A549 (cell line): Measurements from ENCODE around the gene SLC31A2. TPM values are rescaled to one million over a fixed set of nuclear protein-coding genes. Genes with fewer than 3 reads are reported as not detected.

Experiments used
- ATAC-seq, 2 experiments: fragments of 200-7000 bp in 1 of 2; fragments of >200 bp in 1 of 2; cut with Nextera tagmentation in 1 of 2; cut with Tn5 transposase in 1 of 2; 3 replicates each; pipeline versions ENCODE4 v1.8.0 to v1.9.1; 2018 to 2020; ENCODE audit warnings: mild to moderate bottlenecking in 1 of 2, moderate library complexity in 1 of 2
- CTCF ChIA-PET: fragments of 300-600 bp; sonication (Branson Sonifier 250); formaldehyde crosslinking; extraction: SDS; loops from one replicate; lab custom pipeline; 2021; ENCODE audit warnings: antibody characterized with exemption, inconsistent platforms; lab: Yijun Ruan, JAX
- POLR2A ChIA-PET: fragments of 350-600 bp; formaldehyde crosslinking; extraction: SDS; loops from one replicate; lab custom pipeline; 2021; ENCODE audit warnings: antibody characterized with exemption, inconsistent platforms; lab: Yijun Ruan, JAX
- DNase-seq, 2 experiments: peaks; one replicate each; pipeline versions ENCODE4 v3.0.0 to v3.0.0-alpha.2; 2011 to 2016; ENCODE audit warnings: low read depth in 1 of 2, low spot score in 1 of 2
- FAIRE-seq: peaks from 2 replicates; lab custom pipeline; 2011; peaks lifted over from hg19 to GRCh38; lab: Jason Lieb, UNC
- H3K27ac ChIP-seq, 2 experiments: fragments of >200 bp; sonication (Bioruptor Twin); formaldehyde crosslinking; 3 replicates each; pipeline ENCODE4 v1.5.1; 2016 to 2017
- H3K4me1 ChIP-seq: fragments of >200 bp; sonication (Bioruptor Twin); formaldehyde crosslinking; 3 replicates; pipeline ENCODE4 v1.6.1; 2016
- H3K4me2 ChIP-seq: fragments of >200 bp; sonication (Bioruptor Twin); formaldehyde crosslinking; 3 replicates; pipeline ENCODE4 v1.6.1; 2016
- H3K4me3 ChIP-seq: fragments of >200 bp; sonication (Bioruptor Twin); formaldehyde crosslinking; 3 replicates; pipeline ENCODE4 v1.5.1; 2016
- H3K9me3 ChIP-seq: fragments of >200 bp; sonication (Bioruptor Twin); formaldehyde crosslinking; 3 replicates; pipeline ENCODE4 v1.6.1; 2016
- ATOH8 ChIP-seq: fragments of 250-450 bp; sonication (Bioruptor Pico); IDR thresholded peaks from 2 replicates; pipeline ENCODE4 v1.5.0; 2020; ENCODE audit warnings: low read depth, mild to moderate bottlenecking, moderate library complexity
- BHLHE40 ChIP-seq: IDR thresholded peaks from 2 replicates; pipeline ENCODE4 v1.6.1; 2012; ENCODE audit warnings: low read depth, low read length, inconsistent platforms
- CBX2 ChIP-seq: fragments of 200-600 bp; sonication (generic); IDR thresholded peaks from 2 replicates; pipeline ENCODE4 v1.6.1; 2016; ENCODE audit warnings: low read depth, mild to moderate bottlenecking, borderline replicate concordance
- ELK1 ChIP-seq: fragments of 150-350 bp; IDR thresholded peaks from 2 replicates; pipeline ENCODE4 v1.6.1; 2014; ENCODE audit warnings: low read depth, mild to moderate bottlenecking, low read length
- ESRRA ChIP-seq: fragments of 150-350 bp; IDR thresholded peaks from 2 replicates; pipeline ENCODE4 v1.6.1; 2014; ENCODE audit warnings: mild to moderate bottlenecking, low read length, borderline replicate concordance
- HMGXB4 ChIP-seq: fragments of 250-450 bp; sonication (Bioruptor Pico); IDR thresholded peaks from 2 replicates; pipeline ENCODE4 v1.5.0; 2021; ENCODE audit warnings: mild to moderate bottlenecking, moderate library complexity, borderline replicate concordance
- HOXA7 ChIP-seq: fragments of 250-450 bp; sonication (Bioruptor Pico); IDR thresholded peaks from 2 replicates; pipeline ENCODE4 v1.5.0; 2020; ENCODE audit warnings: mild to moderate bottlenecking, moderate library complexity
- MAZ ChIP-seq: fragments of 150-350 bp; IDR thresholded peaks from 2 replicates; pipeline ENCODE4 v1.6.1; 2014; ENCODE audit warnings: antibody characterized with exemption, low read depth, low read length, borderline replicate concordance
- MYC ChIP-seq: IDR thresholded peaks from 2 replicates; pipeline ENCODE4 v1.6.1; 2012; ENCODE audit warnings: mild to moderate bottlenecking, inconsistent platforms, low read length, improper control_type of control experiment, borderline replicate concordance
- NFE2L2 ChIP-seq: fragments of 150-350 bp; conservative IDR thresholded peaks from 2 replicates; pipeline ENCODE4 v1.6.1; 2014; ENCODE audit warnings: low read length
- POLR2A ChIP-seq: IDR thresholded peaks from 2 replicates; pipeline ENCODE4 v1.6.1; 2012; ENCODE audit warnings: mild to moderate bottlenecking, low read length
- RAD21 ChIP-seq, 2 experiments: fragments of >200 bp in 1 of 2; sonication (Bioruptor Twin) in 1 of 2; formaldehyde crosslinking in 1 of 2; IDR thresholded peaks in 1 of 2; conservative IDR thresholded peaks in 1 of 2; 2 replicates in 1 of 2; 3 replicates in 1 of 2; pipeline ENCODE4 v1.6.1; 2012 to 2018; ENCODE audit warnings: inconsistent platforms in 1 of 2
- RARB ChIP-seq: fragments of 250-450 bp; sonication (Bioruptor Pico); IDR thresholded peaks from 2 replicates; pipeline ENCODE4 v1.8.0; 2021; ENCODE audit warnings: mild to moderate bottlenecking, moderate library complexity
- REST ChIP-seq: fragments of 200-600 bp; sonication (generic); IDR thresholded peaks from 2 replicates; pipeline ENCODE4 v1.6.1; 2016; ENCODE audit warnings: antibody characterized with exemption, mild to moderate bottlenecking, moderate library complexity
- SMC3 ChIP-seq: fragments of >200 bp; sonication (Bioruptor Twin); formaldehyde crosslinking; IDR thresholded peaks from 3 replicates; pipeline ENCODE4 v1.6.1; 2018; ENCODE audit warnings: inconsistent platforms
- ZC3H11A ChIP-seq: fragments of 450-650 bp; IDR thresholded peaks from 2 replicates; pipeline ENCODE4 v1.6.1; 2014; ENCODE audit warnings: antibody characterized with exemption, mild to moderate bottlenecking
- WGBS: methylation state at CpG from one replicate; pipeline ENCODE4 v1.1.6; 2017; ENCODE audit errors: missing lambda C conversion rate; 5-methylcytosine and 5-hydroxymethylcytosine counted together
- polyA plus RNA-seq, 4 experiments: library from polyadenylated mRNA; depleted of rRNA in 3 of 4; stranded (reverse); fragments of >200 nt; fragmentation: RNase III in 1 of 4; extraction: RNeasy Plus Mini Kit Qiagen cat#74134 plus additional on column Dnase treatment in 1 of 4; gene quantifications; 2 replicates in 3 of 4; 3 replicates in 1 of 4; pipeline ENCODE4 v1.2.3, GENCODE V29; 2011 to 2017
- TF ChIP-seq, protein P1 (sequence below): IDR thresholded peaks from 2 replicates; pipeline ENCODE4 v1.6.1; 2012
- TF ChIP-seq, protein P2 (sequence below): IDR thresholded peaks from 2 replicates; pipeline ENCODE4 v1.6.1; 2012
- TF ChIP-seq, protein P3 (sequence below): fragments of >200 bp; sonication (Bioruptor Twin); formaldehyde crosslinking; IDR thresholded peaks from 3 replicates; pipeline ENCODE4 v1.6.1; 2016

The SLC31A2 gene
- polyA plus RNA-seq, 2 of the 4 experiments (the other 2 are of a cell fraction), result 5.8 to 5.9 TPM

- no peaks in the 10 kb centered on the region for H3K4me1 ChIP-seq
- peak in 1 of 2 experiments; percentile 66; a peak in 4 of 6 replicates for ATAC-seq
- no peak for FAIRE-seq
Measured at GRCh38 chr9:113143432-113144227, 7.2 kb upstream of the SLC31A2 start.

GRCh38 chr9:113148372-113148705, 2.5 kb upstream of the SLC31A2 start:
- Histone ChIP-seq H3K9me3 (no peaks in the 10 kb centered on the region), H3K4me3 (no peak overlapping the region), H3K27ac (no peak overlapping the region), H3K4me1 (0 out of 3 replicates have a peak, but pooled peaks cover 3% of the 10 kb centered on the region), H3K4me2 (no peak overlapping the region)
- TF ChIP-seq REST (no peak), HMGXB4 (CRISPR knock-in tag) (no peak), BHLHE40 (no peak), RAD21 (conservative IDR thresholded peaks at IDR 0.05 in 1 of 2, IDR thresholded peaks at IDR 0.05 in 1 of 2) (no peak)
- TF ChIP-seq, protein P1, sequence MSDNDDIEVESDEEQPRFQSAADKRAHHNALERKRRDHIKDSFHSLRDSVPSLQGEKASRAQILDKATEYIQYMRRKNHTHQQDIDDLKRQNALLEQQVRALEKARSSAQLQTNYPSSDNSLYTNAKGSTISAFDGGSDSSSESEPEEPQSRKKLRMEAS, result no peak
- TF ChIP-seq, protein P2, sequence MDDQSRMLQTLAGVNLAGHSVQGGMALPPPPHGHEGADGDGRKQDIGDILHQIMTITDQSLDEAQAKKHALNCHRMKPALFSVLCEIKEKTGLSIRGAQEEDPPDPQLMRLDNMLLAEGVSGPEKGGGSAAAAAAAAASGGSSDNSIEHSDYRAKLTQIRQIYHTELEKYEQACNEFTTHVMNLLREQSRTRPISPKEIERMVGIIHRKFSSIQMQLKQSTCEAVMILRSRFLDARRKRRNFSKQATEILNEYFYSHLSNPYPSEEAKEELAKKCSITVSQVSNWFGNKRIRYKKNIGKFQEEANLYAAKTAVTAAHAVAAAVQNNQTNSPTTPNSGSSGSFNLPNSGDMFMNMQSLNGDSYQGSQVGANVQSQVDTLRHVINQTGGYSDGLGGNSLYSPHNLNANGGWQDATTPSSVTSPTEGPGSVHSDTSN, result no peak
- TF ChIP-seq, protein P3, sequence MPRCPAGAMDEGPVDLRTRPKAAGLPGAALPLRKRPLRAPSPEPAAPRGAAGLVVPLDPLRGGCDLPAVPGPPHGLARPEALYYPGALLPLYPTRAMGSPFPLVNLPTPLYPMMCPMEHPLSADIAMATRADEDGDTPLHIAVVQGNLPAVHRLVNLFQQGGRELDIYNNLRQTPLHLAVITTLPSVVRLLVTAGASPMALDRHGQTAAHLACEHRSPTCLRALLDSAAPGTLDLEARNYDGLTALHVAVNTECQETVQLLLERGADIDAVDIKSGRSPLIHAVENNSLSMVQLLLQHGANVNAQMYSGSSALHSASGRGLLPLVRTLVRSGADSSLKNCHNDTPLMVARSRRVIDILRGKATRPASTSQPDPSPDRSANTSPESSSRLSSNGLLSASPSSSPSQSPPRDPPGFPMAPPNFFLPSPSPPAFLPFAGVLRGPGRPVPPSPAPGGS, result no peak
- ATAC-seq (no peak), DNase-seq (no peak), FAIRE-seq (no peak)
- ChIA-PET POLR2A (no interaction called here), CTCF (no interaction called here)
- 60% methylated on average over 6 of the region's 6 CpGs for WGBS

More at GRCh38 chr9:113143432-113144227, 7.2 kb upstream of the SLC31A2 start:
- POLR2A ChIA-PET, result no interaction called here
- no peak for DNase-seq
- Histone ChIP-seq H3K9me3 (0 out of 3 replicates have a peak, but pooled peaks cover 3% of the 10 kb centered on the region), H3K27ac (no peak overlapping the region), H3K4me3 (no peak overlapping the region), H3K4me2 (no peak overlapping the region)
- CTCF ChIA-PET, result interaction anchor here (1.4 to 1.8 kb wide), 3 partner anchors 9 to 31 kb away, joined by 4 to 5 read pairs (median 4); no protein-coding TSS in a partner anchor
- TF ChIP-seq MAZ (no peak), RARB (CRISPR knock-in tag) (no peak), POLR2A (no peak), CBX2 (no peak), ELK1 (no peak), MYC (no peak), ESRRA (no peak), SMC3 (no peak), ZC3H11A (no peak), HOXA7 (CRISPR knock-in tag) (no peak), ATOH8 (CRISPR knock-in tag) (no peak), NFE2L2 (no peak)
- TF ChIP-seq, protein P1, result no peak
- 5% methylated on average over 5 of the region's 5 CpGs for WGBS
